Measurements from ENCODE around the gene TLE2.

DNA sequence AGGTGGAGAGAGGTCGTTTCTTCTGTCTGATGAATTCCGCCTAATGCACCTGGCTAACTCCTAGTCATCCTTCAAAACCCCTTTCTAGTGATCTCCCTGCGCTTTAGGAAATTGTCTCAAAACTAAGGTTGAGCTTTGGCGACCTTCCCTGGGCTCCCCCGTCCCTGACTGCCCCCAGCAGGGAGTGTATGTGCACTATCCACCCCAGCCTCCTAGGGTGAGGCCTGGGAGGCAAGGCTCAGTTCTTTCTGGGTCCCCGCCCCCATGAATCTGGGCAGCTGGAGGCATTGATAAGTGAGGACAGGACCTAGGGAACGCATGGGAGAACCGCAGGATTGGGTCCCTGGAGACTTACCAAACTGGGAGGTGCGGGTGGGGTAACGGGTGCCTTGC lies 51.3 kb downstream of the TLE2 start:
- TF ChIP-seq, protein P1, sequence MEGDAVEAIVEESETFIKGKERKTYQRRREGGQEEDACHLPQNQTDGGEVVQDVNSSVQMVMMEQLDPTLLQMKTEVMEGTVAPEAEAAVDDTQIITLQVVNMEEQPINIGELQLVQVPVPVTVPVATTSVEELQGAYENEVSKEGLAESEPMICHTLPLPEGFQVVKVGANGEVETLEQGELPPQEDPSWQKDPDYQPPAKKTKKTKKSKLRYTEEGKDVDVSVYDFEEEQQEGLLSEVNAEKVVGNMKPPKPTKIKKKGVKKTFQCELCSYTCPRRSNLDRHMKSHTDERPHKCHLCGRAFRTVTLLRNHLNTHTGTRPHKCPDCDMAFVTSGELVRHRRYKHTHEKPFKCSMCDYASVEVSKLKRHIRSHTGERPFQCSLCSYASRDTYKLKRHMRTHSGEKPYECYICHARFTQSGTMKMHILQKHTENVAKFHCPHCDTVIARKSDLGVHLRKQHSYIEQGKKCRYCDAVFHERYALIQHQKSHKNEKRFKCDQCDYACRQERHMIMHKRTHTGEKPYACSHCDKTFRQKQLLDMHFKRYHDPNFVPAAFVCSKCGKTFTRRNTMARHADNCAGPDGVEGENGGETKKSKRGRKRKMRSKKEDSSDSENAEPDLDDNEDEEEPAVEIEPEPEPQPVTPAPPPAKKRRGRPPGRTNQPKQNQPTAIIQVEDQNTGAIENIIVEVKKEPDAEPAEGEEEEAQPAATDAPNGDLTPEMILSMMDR (IDR thresholded peaks at IDR 0.05) = no peak
- no peak for TF ChIP-seq POLR2A (IDR thresholded peaks at IDR 0.05)
- TF ChIP-seq EP300 (IDR thresholded peaks at IDR 0.05; ENCODE audit: low read depth) = no peak
- TF ChIP-seq POLR2AphosphoS5 (IDR thresholded peaks at IDR 0.05) = no peak

Data from transverse colon (tissue), 4 donors.